Nephron progenitor cell (in vitro differentiated cells): Measurements from ENCODE around the gene CERK.
A peak's percentile ranks its signal among the peaks of the same experiment; 100 is the strongest.
"Not testable (repeated sequence)": the region's sequence is repeated elsewhere in the genome, so short reads cannot be mapped to it uniquely, and the experiment has no call there.

Experiments
- DNase-seq: peaks from one replicate; pipeline ENCODE4 v3.0.0; 2021
- H3K27ac Mint-ChIP-seq: 2 replicates; pipeline ENCODE4 v1.8.0; 2021; ENCODE audit warnings: mild to moderate bottlenecking, moderate library complexity, mixed read lengths
- H3K27me3 Mint-ChIP-seq: 2 replicates; pipeline ENCODE4 v1.8.0; 2021; ENCODE audit warnings: mild to moderate bottlenecking, low read depth, mixed read lengths; ENCODE audit not compliant: poor library complexity
- H3K36me3 Mint-ChIP-seq: 2 replicates; pipeline ENCODE4 v1.8.0; 2021; ENCODE audit warnings: low read depth, mixed read lengths
- H3K4me1 Mint-ChIP-seq: 2 replicates; pipeline ENCODE4 v1.8.0; 2021; ENCODE audit warnings: mixed read lengths
- H3K4me3 Mint-ChIP-seq: 2 replicates; pipeline ENCODE4 v1.8.0; 2021; ENCODE audit warnings: mild to moderate bottlenecking, moderate library complexity, mixed read lengths
- H3K9me3 Mint-ChIP-seq: 2 replicates; pipeline ENCODE4 v1.8.0; 2021; ENCODE audit warnings: mild to moderate bottlenecking, moderate library complexity, mixed read lengths
- TF ChIP-seq, protein P1 (sequence below): fragments of 200-600 bp; sonication (generic); IDR thresholded peaks from 2 replicates; pipeline ENCODE4 v1.5.0; 2021; ENCODE audit warnings: antibody characterized with exemption

CERK gene

DNA sequence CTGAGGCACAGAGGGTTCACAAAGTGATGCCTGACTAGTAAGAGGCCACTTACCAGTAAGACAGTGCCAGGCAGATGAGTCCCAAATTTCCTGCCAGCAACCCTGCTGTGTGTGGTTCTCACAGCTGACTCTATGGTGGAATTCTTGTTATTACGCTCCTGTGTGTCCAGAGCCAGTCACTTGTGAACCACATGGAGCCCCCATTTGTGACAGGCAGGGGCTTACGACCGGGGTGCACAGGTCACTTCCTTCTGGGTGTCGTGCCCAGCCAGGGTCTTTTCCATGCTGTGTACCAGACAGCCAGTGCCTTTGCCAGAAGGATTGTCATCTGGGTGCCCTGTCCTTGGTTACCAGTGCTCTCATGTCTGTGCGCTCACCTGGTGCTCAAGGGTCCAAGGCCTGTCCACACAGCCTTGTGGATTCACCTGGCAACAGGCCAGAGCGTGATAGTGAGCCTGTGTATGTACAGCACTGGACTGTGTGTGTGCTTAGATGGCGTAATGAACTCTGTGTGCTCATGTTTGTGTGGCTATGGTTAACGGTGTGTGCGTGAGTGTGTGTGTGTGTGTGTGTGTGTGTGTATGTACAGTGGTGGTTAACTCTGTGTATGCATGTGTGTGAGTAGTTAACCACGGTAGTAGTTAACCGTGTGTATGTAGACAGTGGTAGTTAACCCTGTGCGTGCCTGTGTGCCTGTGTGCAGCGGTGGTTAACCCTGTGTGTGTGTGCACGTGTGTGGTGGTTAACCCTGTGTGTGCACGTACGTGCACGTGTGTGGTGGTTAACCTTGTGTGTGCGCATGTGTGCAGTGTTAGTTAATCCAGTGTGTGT lies 99.2 kb downstream of the CERK start:
- H3K27ac Mint-ChIP-seq = no peak overlapping the region

DNA sequence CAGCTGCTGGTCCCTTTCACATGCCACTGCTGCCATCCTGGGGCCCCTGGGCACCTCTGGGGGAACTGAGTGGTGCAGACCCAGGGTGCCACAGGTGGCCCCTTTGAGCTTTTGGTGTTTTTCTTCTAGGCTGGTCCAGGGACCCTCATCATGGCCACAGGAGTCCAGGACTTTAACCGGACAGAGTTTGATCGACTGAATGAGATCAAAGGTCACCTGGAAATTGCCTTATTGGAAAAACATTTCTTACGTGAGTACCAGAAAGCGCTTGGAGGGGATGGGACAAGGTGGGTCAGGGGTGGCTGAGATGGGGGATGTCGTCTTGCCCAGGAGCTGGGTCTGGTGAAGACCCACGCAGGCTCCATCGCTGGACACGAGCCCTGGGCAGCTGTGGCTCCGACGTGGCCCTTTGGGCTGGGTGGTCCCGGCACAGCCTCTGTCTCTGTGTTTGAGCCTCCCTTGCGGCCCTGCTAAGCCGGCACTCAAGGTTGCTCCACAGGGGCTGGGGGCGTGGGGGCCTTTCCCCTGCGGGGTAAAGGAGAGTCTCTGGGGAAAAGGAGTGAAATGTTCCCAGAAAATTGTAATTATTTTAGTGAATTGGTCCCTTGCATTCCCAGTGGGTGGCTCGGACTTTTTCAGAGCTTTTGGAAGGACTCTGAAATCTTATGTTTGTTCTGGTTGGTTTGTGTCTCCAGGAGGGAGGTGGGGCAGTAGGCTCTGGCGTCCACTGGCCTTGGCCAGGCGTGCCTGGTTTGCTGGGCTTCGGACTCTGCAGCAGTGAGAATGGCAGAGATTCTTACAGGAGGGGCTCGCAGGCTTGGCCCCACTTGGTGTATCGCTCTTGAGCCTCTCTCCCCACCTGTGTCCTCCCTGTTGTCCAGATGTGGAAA lies 100.1 kb downstream of the CERK start:
- Mint-ChIP-seq H3K4me3 (no peak overlapping the region), H3K27me3 (peaks cover 7% of the 10 kb centered on the region), H3K36me3 (peaks cover 19% of the 10 kb centered on the region), H3K9me3 (peaks cover 4% of the 10 kb centered on the region), H3K27ac (no peak overlapping the region), H3K4me1 (peaks cover 58% of the 10 kb centered on the region)
- TF ChIP-seq, protein P1, sequence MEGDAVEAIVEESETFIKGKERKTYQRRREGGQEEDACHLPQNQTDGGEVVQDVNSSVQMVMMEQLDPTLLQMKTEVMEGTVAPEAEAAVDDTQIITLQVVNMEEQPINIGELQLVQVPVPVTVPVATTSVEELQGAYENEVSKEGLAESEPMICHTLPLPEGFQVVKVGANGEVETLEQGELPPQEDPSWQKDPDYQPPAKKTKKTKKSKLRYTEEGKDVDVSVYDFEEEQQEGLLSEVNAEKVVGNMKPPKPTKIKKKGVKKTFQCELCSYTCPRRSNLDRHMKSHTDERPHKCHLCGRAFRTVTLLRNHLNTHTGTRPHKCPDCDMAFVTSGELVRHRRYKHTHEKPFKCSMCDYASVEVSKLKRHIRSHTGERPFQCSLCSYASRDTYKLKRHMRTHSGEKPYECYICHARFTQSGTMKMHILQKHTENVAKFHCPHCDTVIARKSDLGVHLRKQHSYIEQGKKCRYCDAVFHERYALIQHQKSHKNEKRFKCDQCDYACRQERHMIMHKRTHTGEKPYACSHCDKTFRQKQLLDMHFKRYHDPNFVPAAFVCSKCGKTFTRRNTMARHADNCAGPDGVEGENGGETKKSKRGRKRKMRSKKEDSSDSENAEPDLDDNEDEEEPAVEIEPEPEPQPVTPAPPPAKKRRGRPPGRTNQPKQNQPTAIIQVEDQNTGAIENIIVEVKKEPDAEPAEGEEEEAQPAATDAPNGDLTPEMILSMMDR = no peak
- DNase-seq = no peak

More for the DNA sequence above, 99.2 kb downstream of the CERK start:
- DNase-seq = no peak
- TF ChIP-seq, protein P1 = no peak
- Mint-ChIP-seq H3K9me3 (peaks cover 11% of the 10 kb centered on the region), H3K4me1 (peaks cover 54% of the 10 kb centered on the region), H3K36me3 (peaks cover 28% of the 10 kb centered on the region), H3K27me3 (peaks cover 7% of the 10 kb centered on the region), H3K4me3 (peak overlapping the region; percentile 16)

DNA sequence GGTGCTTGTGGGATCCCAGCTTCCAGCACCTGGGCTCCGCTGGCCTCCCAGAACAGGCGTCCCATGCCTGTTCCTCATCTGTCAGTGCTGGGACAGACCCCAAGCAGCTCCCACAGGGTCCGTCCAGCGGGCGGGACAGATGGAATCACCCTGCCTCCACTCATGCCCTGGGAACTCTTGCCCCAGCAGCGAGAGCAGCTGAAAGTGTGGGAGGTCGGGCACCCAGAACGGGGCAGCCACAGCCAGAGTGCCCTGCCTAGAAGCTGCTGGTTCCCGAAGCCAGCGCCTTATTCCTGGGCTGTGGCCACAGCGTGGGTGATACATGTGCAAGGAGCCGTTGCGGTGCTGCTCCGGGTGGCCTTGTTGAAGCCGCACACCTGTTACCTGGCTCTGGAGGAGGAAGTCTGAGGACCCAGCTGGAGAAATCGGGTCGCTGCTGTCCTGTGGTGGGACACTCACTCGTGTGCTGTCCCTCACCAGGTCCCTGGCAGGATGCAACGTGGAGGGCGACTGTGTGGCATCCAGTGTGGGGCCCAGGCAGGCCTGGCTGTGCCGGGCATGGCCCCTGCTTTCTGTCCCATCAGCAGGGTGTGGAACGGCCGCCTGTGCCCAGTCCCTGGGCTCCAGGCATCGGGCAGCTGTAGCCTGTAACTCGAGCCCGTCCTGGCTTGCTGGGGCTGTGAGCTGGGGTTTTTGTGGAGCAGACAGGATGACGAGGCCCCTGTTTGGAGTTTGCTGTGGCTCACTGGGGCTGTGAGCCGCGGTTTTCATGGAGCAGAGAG lies 101.6 kb downstream of the CERK start:
- H3K4me1 Mint-ChIP-seq = peaks cover 52% of the 10 kb centered on the region
- peaks cover 7% of the 10 kb centered on the region for H3K27me3 Mint-ChIP-seq
- DNase-seq = peak; percentile 45
- H3K4me3 Mint-ChIP-seq = no peak overlapping the region
- peak overlapping the region; percentile 36 for H3K27ac Mint-ChIP-seq
- TF ChIP-seq, protein P1 = no peak
- H3K36me3 Mint-ChIP-seq = peaks cover 4% of the 10 kb centered on the region
- no peaks in the 10 kb centered on the region for H3K9me3 Mint-ChIP-seq

DNA sequence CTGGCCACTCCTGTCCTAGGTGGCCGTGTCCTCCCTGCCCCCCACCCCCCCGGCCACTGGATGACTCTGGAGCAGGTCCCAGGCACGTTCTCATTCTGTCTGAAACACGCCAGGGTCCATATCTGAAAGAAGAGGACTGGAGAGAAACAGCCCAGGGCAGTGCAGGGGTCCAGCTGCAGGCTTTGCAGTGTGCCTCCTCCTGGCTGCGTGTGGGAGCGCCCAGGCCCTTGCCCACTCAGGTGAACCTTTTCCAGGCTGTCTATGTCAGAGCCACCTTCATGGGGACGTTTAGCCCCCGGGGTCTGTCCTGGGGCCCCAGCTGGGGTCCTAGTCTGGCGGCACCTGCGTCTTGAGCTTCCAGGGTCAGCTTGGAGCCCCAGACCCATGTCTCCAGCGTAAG lies 102.3 kb downstream of the CERK start:
- TF ChIP-seq, protein P1 = no peak
- H3K27me3 Mint-ChIP-seq = peaks cover 3% of the 10 kb centered on the region
- H3K36me3 Mint-ChIP-seq = no peaks in the 10 kb centered on the region
- no peaks in the 10 kb centered on the region for H3K9me3 Mint-ChIP-seq
- no peak overlapping the region for H3K27ac Mint-ChIP-seq
- H3K4me1 Mint-ChIP-seq = peaks cover 46% of the 10 kb centered on the region
- peak; percentile 35 for DNase-seq
- H3K4me3 Mint-ChIP-seq = no peak overlapping the region

DNA sequence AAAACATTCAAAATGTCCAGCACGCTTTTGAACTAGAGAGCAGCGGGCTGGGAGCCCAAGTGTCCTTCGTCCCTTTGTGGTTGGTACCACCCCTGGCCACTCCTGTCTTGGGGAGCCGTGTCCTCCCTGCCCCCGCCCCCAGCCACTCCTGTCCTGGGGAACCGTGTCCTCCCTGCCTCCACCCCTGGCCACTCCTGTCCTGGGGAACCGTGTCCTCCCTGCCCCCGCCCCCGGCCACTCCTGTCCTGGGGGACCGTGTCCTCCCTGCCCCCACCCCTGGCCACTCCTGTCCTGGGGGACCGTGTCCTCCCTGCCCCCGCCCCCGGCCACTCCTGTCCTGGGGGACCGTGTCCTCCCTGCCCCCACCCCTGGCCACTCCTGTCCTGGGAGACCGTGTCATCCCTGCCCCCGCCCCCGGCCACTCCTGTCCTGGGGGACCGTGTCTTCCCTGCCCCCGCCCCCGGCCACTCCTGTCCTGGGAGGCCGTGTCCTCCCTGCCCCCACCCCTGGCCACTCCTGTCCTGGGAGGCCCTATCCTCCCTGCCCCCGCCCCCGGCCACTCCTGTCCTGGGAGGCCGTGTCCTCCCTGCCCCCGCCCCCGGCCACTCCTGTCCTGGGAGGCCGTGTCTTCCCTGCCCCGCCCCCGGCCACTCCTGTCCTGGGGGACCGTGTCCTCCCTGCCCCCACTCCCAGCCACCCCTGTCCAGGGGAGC lies 102.9 kb downstream of the CERK start:
- H3K27ac Mint-ChIP-seq, H3K4me3 Mint-ChIP-seq, H3K27me3 Mint-ChIP-seq, H3K9me3 Mint-ChIP-seq, H3K36me3 Mint-ChIP-seq: not testable (repeated sequence)
- peak; percentile 67 for DNase-seq
- peaks cover 40% of the 10 kb centered on the region for H3K4me1 Mint-ChIP-seq
